MCF 10A (cell line): Measurements from ENCODE around the gene PRKN. TPM values are rescaled to one million over a fixed set of nuclear protein-coding genes. Genes with fewer than 3 reads are reported as not detected.

Experiments
- BruUV-seq: library from RNA; stranded (reverse); fragments of 400-500 nt; replicated peaks from 2 replicates; lab custom pipeline; 2021; lab: Mats Ljungman, UMichigan
- CTCF ChIA-PET: fragments of 300-600 bp; sonication (Branson Sonifier 250); formaldehyde crosslinking; extraction: SDS; loops from one replicate; lab custom pipeline; 2021; ENCODE audit warnings: antibody characterized with exemption, inconsistent platforms; lab: Yijun Ruan, JAX
- POLR2A ChIA-PET: fragments of 300-600, 350-650 bp; sonication (Branson Sonifier 250); formaldehyde crosslinking; extraction: SDS; loops from one replicate; lab custom pipeline; 2020; ENCODE audit warnings: antibody characterized with exemption, inconsistent platforms; lab: Yijun Ruan, JAX
- DNase-seq: peaks from one replicate; pipeline ENCODE4 v3.0.0-alpha.2; 2018; ENCODE audit not compliant: unreplicated experiment
- H3K27ac Mint-ChIP-seq: one replicate; pipeline ENCODE4 v1.8.0; 2022; ENCODE audit warnings: mild to moderate bottlenecking, low read depth, mixed read lengths; ENCODE audit not compliant: unreplicated experiment
- H3K27me3 Mint-ChIP-seq: one replicate; pipeline ENCODE4 v1.8.0; 2022; ENCODE audit warnings: mixed read lengths; ENCODE audit not compliant: insufficient read depth, unreplicated experiment
- H3K36me3 Mint-ChIP-seq: one replicate; pipeline ENCODE4 v1.8.0; 2022; ENCODE audit warnings: mild to moderate bottlenecking, moderate library complexity, mixed read lengths; ENCODE audit not compliant: insufficient read depth, unreplicated experiment
- H3K4me1 Mint-ChIP-seq: one replicate; pipeline ENCODE4 v1.8.0; 2022; ENCODE audit warnings: mixed read lengths; ENCODE audit not compliant: insufficient read depth, unreplicated experiment
- H3K4me3 Mint-ChIP-seq: one replicate; pipeline ENCODE4 v1.8.0; 2022; ENCODE audit warnings: mild to moderate bottlenecking, moderate library complexity, mixed read lengths; ENCODE audit not compliant: unreplicated experiment
- H3K9me3 Mint-ChIP-seq: one replicate; pipeline ENCODE4 v1.8.0; 2022; ENCODE audit warnings: mixed read lengths; ENCODE audit not compliant: unreplicated experiment
- CTCF ChIP-seq: fragments of 200-600 bp; IDR thresholded peaks from one replicate; pipeline ENCODE4 v1.8.0; 2022; ENCODE audit warnings: antibody characterized with exemption, mild to moderate bottlenecking; ENCODE audit not compliant: unreplicated experiment
- intact Hi-C: fragments of 100-400 bp; cut with micrococcal nuclease; formaldehyde crosslinking; loops from 2 replicates; pipeline ENCODE4 v1.14.1; 2022
- total RNA-seq: library from RNA; stranded (reverse); gene quantifications from 2 replicates; pipeline ENCODE4 v1.2.3, GENCODE V29; 2022

The PRKN gene
- total RNA-seq, 1 experiment from 2014 or later, result 2.5 TPM

DNA sequence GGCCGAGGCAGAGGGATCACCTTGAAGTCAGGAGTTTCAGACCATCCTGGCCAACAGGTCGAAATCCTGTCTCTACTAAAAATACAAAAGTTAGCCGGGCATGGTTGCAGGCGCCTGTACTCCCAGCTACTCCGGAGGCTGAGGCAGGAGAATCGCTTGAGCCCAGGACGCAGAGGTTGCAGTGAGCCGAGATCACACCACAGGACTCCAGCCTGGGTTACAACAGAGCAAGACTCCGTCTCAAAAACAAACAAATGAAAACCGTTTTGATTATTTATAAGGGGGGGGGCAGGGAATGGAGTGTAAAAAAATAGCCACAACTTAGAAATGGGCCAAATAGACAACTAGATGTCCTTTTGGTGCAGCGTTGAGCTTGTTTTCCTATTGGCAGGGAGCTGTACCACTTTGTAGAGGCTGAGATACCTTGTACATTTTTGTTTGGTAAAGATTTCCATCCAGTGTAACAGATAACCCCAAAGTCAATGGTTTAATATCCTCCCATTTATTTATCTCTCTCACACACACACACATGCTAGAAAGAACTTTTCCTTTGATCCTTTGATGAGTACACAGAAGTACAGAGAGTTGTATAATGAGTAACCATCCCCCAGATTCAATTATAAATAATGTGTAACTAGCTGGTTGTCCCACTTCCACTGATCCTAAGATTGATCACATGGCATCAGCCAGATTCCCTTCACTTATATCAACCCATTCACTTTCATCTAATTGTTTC, 477.5 kb downstream of the PRKN start:
- no peaks in the 10 kb centered on the region for H3K36me3 Mint-ChIP-seq
- intact Hi-C loops, result no loop called here
- no TSS peak for BruUV-seq
- POLR2A ChIA-PET, result no interaction called here
- no peaks in the 10 kb centered on the region for H3K9me3 Mint-ChIP-seq
- CTCF ChIA-PET, result interaction anchor here (0.6 kb wide), 1 partner anchor 1530 kb away, joined by 3 read pairs; no protein-coding TSS in a partner anchor
- DNase-seq, result no peak
- no peaks in the 10 kb centered on the region for H3K27me3 Mint-ChIP-seq
- H3K4me1 Mint-ChIP-seq, result no peaks in the 10 kb centered on the region
- no peak overlapping the region for H3K27ac Mint-ChIP-seq
- no peak for TF ChIP-seq CTCF
- no peak overlapping the region for H3K4me3 Mint-ChIP-seq

- no TSS peak for BruUV-seq
- TF ChIP-seq CTCF, result no peak
- intact Hi-C loops, result no loop called here
- Mint-ChIP-seq H3K4me1 (no peaks in the 10 kb centered on the region), H3K4me3 (no peak overlapping the region), H3K9me3 (no peaks in the 10 kb centered on the region), H3K36me3 (no peaks in the 10 kb centered on the region), H3K27ac (no peak overlapping the region), H3K27me3 (no peaks in the 10 kb centered on the region)
- ChIA-PET POLR2A (no interaction called here), CTCF (interaction anchor here (0.7 kb wide), 1 partner anchor 108 kb away, joined by 3 read pairs; no protein-coding TSS in a partner anchor)
- DNase-seq, result no peak
Measured at GRCh38 chr6:162245830-162246420, 481.6 kb downstream of the PRKN start.

DNA sequence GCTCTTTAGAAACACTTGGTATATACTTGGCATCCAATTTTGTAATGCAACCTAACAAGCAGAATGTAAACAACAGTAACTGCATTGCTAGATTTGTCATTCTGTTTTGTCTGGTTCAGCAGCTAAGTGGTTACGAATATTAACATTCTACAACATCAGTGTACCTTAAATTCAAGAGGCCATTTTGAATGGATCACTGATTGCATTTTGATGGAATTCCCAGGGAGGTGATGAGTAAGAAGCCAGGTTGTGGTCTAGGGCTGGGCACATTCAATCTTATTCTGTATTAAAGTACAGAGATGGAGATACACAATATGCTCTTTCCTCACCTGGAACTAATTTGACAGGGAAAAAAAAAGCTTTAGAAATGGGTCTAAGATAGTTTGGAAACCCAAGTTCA, 483.5 kb downstream of the PRKN start:
- no peak overlapping the region for H3K4me3 Mint-ChIP-seq
- intact Hi-C loops, result no loop called here
- POLR2A ChIA-PET, result interaction anchor here (0.7 kb wide), 1 partner anchor 215 kb away, joined by 3 read pairs; no protein-coding TSS in a partner anchor
- H3K9me3 Mint-ChIP-seq, result no peaks in the 10 kb centered on the region
- H3K27ac Mint-ChIP-seq, result no peak overlapping the region
- no peaks in the 10 kb centered on the region for H3K27me3 Mint-ChIP-seq
- CTCF ChIA-PET, result no interaction called here
- H3K36me3 Mint-ChIP-seq, result no peaks in the 10 kb centered on the region
- no peak for TF ChIP-seq CTCF
- BruUV-seq, result no TSS peak
- DNase-seq, result no peak
- H3K4me1 Mint-ChIP-seq, result no peaks in the 10 kb centered on the region

- H3K4me3 Mint-ChIP-seq, result no peak overlapping the region
- H3K9me3 Mint-ChIP-seq, result no peaks in the 10 kb centered on the region
- no peaks in the 10 kb centered on the region for H3K36me3 Mint-ChIP-seq
- no peaks in the 10 kb centered on the region for H3K4me1 Mint-ChIP-seq
- TF ChIP-seq CTCF, result no peak
- no TSS peak for BruUV-seq
- CTCF ChIA-PET, result no interaction called here
- H3K27me3 Mint-ChIP-seq, result no peaks in the 10 kb centered on the region
- no peak overlapping the region for H3K27ac Mint-ChIP-seq
- POLR2A ChIA-PET, result no interaction called here
- DNase-seq, result no peak
- intact Hi-C loops, result no loop called here
Measured at GRCh38 chr6:162242915-162243314, 484.7 kb downstream of the PRKN start.
